Fibroblast of the aortic adventitia (primary cell): ENCODE measurements around the gene TMEM25. TPM values are rescaled to one million over a fixed set of nuclear protein-coding genes. Genes with fewer than 3 reads are reported as not detected.

ENCODE experiments used
- DNase-seq: peaks from one replicate; pipeline ENCODE4 v3.0.0-alpha.2; 2010; ENCODE audit warnings: low read depth
- H3K4me3 ChIP-seq: 2 replicates; pipeline ENCODE4 v1.5.1; 2011; ENCODE audit warnings: low read depth, mild to moderate bottlenecking, control low read depth, low read length, moderate library complexity
- CTCF ChIP-seq: IDR thresholded peaks from 2 replicates; pipeline ENCODE4 v1.5.1; 2011; ENCODE audit warnings: mild to moderate bottlenecking, low read length, control low read depth, inconsistent platforms; ENCODE audit not compliant: insufficient read depth
- total RNA-seq: library from RNA; depleted of rRNA; stranded (reverse); fragments of >200 nt; gene quantifications from 2 replicates; pipeline ENCODE4 v1.2.3, GENCODE V29; 2012; ENCODE audit warnings: low replicate concordance

The TMEM25 gene
- total RNA-seq, 1 donor: 10.3 TPM

DNA sequence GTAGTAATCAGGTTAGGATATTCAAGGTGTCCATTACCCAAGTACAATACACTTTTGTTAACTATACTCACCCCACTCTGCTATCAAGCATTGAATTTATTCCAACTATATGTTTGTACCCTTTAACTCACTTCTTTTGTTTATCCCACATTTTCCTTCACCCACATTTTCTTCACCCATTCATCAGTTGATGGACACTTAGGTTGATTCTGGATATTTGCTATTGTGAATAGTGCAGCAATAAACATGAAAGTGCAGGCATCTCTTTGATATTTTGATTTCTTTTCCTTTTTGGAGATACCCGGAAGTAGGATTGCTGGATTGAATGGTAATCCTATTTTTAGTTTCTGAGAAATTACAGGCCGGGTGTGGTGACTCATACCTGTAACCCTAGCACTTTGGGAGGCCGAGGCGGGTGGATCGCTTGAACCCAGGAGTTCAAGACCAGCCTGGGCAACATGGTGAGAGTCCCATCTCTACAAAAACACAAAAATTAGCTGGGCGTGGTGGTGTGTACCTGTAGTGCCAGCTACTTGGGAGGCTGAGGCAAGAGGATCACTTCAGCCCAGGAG is 6.5 kb downstream of the TMEM25 start:
- H3K4me3 ChIP-seq: no peak overlapping the region
- DNase-seq: no peak
- TF ChIP-seq CTCF: no peak

DNA sequence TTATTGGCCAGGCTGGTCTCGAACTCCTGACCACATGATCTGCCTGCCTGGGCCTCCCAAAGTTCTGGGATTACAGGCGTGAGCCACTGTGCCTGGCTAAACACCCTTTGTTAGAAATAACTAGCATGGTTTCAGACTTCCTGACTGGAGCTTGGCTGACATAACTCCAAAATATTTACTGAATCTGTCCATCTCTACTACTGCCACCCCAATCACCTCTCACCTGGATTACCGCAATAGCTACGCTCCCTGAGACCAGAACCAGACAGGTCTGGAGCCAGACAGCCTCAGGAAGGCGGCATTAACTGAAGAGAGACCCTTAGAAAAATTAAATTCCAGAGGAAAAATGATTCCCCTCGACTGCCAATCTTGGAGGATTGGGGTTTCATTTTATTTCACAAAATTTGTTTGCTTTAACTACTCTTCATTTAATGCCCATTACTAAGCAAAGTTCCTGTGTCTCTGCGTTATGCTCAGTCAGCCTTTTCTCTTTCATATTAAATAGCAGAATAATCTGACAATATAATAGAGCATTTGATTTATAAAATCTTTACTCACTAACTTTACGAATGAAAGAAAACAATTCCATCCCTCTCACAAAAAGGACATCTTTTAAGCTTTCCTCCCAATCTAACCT is 13.1 kb downstream of the TMEM25 start:
- TF ChIP-seq CTCF: no peak
- DNase-seq: no peak
- no peak overlapping the region for H3K4me3 ChIP-seq

GRCh38 chr11:118544647-118545010 is 13.6 kb downstream of the TMEM25 start:
- no peak for TF ChIP-seq CTCF
- DNase-seq: no peak
- no peak overlapping the region for H3K4me3 ChIP-seq

DNA sequence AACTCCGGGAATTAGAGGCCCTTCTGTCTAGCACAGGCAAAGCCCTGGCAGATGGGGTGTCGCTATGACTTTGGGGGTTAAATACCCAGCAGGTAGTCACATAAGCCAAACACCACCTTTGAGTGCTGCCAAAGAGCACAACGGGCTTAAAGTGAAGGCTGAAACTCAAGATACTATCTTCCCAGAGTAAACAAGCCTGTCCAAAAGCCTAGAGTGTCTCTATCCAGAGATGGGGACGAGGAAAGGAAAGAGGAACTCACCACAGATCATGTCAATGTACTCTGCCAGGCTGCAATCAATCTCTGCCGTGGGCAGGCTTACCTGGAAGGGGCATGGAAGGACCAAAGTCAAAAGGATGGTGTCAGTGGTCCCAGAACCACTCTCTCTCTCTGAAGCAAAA is 14.5 kb downstream of the TMEM25 start:
- no peak for TF ChIP-seq CTCF
- H3K4me3 ChIP-seq: no peak overlapping the region
- no peak for DNase-seq

DNA sequence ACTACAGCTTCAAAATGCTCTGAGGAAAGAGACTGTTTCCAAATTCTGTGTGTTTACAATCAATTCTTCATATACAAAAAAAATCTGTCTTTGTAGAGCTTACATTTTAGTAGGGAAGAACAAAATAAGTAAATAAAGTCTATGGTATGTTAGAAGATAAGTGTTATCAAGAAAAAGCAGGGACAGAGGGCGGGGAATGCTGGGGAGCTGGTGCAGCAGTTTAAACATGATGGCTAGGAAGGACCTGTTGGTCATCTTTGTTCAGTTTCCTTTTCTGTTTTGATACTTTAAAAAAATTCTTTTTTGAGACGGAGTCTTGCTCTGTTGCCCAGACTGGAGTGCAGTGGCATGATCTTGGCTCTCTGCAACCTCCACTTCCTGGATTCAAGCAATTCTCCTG is 16.1 kb downstream of the TMEM25 start:
- TF ChIP-seq CTCF: no peak
- DNase-seq: no peak
- H3K4me3 ChIP-seq: no peak overlapping the region

GRCh38 chr11:118552341-118552740 is 21.3 kb downstream of the TMEM25 start:
- TF ChIP-seq CTCF: no peak
- no peak for DNase-seq
- no peak overlapping the region for H3K4me3 ChIP-seq

DNA sequence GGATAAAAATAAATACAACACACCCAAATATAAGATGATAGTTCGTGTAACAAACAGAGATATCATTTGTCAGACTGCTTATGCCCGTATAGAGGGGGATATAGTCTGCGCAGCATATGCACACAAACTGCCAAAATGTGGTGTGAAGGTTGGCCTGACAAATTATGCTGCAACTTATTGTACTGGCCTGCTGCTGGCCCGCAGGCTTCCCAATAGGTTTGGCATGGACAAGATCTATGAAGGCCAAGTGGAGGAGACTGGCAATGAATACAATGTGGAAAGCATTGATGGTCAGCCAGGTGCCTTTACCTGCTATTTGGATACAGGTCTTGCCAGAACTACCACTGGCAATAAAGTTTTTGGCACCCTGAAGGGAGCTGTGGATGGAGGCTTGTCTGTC is 29.8 kb downstream of the TMEM25 start:
- no peak for TF ChIP-seq CTCF
- no peak overlapping the region for H3K4me3 ChIP-seq
- DNase-seq: no peak
